ENCODE results near the gene GLT1D1.

DNA sequence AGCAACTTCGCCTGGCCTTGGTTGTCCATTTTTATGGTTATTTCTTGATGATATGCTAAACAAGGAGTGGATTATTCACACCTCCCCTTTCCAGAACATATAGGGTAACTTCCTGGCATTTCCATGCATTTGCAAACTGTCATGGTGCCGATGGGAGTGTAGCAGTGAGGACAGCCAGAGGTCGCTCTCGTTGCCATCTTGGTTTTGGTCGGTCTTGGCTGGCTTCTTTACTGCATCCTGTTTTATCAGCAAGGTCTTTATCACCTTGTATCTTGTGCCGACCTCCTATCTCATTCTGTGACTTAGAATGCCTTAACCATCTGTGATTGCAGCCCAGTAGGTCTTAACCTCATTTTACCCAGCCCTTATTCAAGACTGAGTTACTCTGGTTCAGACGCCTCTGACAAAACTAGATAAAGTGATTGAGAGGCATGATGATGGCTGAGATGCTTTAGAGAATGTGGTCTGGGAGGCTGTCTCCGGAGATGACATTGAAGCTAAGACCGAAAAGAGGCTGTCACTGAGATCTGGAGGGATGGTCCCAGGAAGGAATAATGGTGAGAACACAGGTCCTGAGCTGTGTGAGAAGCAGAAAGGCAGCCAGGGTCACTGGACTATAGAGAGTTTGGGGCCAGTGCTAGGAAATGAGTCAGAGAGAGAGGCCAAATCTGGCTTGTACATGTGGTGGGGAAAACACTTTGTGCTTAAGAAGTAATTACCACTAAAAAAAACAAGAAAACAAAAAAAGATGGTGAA is 2.9 kb downstream of the GLT1D1 start:
- TF ChIP-seq CTCF (conservative IDR thresholded peaks at IDR 0.05; ENCODE audit: low read length) (no peak), EZH2phosphoT487 (IDR thresholded peaks at IDR 0.05; ENCODE audit: borderline replicate concordance, low read depth, low read length) (no peak)
